ENCODE measurements around the gene PKHD1.

The PKHD1 gene

GRCh38 chr6:51594981-51595380 lies 492.4 kb downstream of the PKHD1 start:
- TF ChIP-seq CTCF (IDR thresholded peaks at IDR 0.05; ENCODE audit: low read depth, low read length): no peak
- no peak for DNase-seq (ENCODE audit: extremely low read depth, low read depth)

- TF ChIP-seq CTCF (IDR thresholded peaks at IDR 0.05; ENCODE audit: low read depth, low read length): no peak
- DNase-seq (ENCODE audit: extremely low read depth, low read depth): no peak
Observed at GRCh38 chr6:51585264-51585663, 502.1 kb downstream of the PKHD1 start.

GRCh38 chr6:51584163-51584562 lies 503.2 kb downstream of the PKHD1 start:
- DNase-seq (ENCODE audit: extremely low read depth, low read depth): no peak
- no peak for TF ChIP-seq CTCF (IDR thresholded peaks at IDR 0.05; ENCODE audit: low read depth, low read length)

- no peak for TF ChIP-seq CTCF (IDR thresholded peaks at IDR 0.05; ENCODE audit: low read depth, low read length)
- no peak for DNase-seq (ENCODE audit: extremely low read depth, low read depth)
Observed at GRCh38 chr6:51578994-51579393, 508.4 kb downstream of the PKHD1 start.

GRCh38 chr6:51578362-51578761 lies 509.1 kb downstream of the PKHD1 start:
- no peak for DNase-seq (ENCODE audit: extremely low read depth, low read depth)
- no peak for TF ChIP-seq CTCF (IDR thresholded peaks at IDR 0.05; ENCODE audit: low read depth, low read length)

GRCh38 chr6:51574040-51574439 lies 513.4 kb downstream of the PKHD1 start:
- TF ChIP-seq CTCF (IDR thresholded peaks at IDR 0.05; ENCODE audit: low read depth, low read length): no peak
- no peak for DNase-seq (ENCODE audit: extremely low read depth, low read depth)

GRCh38 chr6:51571168-51571567 lies 516.2 kb downstream of the PKHD1 start:
- no peak for DNase-seq (ENCODE audit: extremely low read depth, low read depth)
- no peak for TF ChIP-seq CTCF (IDR thresholded peaks at IDR 0.05; ENCODE audit: low read depth, low read length)

Measured in AG09319 (cell line).